ENCODE measurements around the gene NYNRIN.

NYNRIN gene

GRCh38 chr14:24458736-24459135, 59.9 kb downstream of the NYNRIN start:
- no peaks in the 10 kb centered on the region for H3K27me3 ChIP-seq (ENCODE audit: control insufficient read depth, insufficient read depth, low read length)
- H3K4me3 ChIP-seq (ENCODE audit: low read depth, low read length): no peak overlapping the region
- H3K4me2 ChIP-seq (ENCODE audit: low read length): no peak overlapping the region
- no peak overlapping the region for H3K9ac ChIP-seq
- no peaks in the 10 kb centered on the region for H3K36me3 ChIP-seq (ENCODE audit: control insufficient read depth, insufficient read depth, low read length)
- no peak overlapping the region for H2AFZ ChIP-seq
- no peaks in the 10 kb centered on the region for H3K79me2 ChIP-seq
- no peaks in the 10 kb centered on the region for H3K9me3 ChIP-seq (ENCODE audit: control insufficient read depth, low read length)
- no peak for TF ChIP-seq CTCF (IDR thresholded peaks at IDR 0.05)
- H3K27ac ChIP-seq: no peak overlapping the region
- H3K4me1 ChIP-seq: no peaks in the 10 kb centered on the region

- Histone ChIP-seq H3K4me3 (ENCODE audit: low read depth, low read length) (no peak overlapping the region), H3K27ac (no peak overlapping the region), H2AFZ (no peak overlapping the region), H3K27me3 (ENCODE audit: control insufficient read depth, insufficient read depth, low read length) (no peaks in the 10 kb centered on the region), H3K36me3 (ENCODE audit: control insufficient read depth, insufficient read depth, low read length) (no peaks in the 10 kb centered on the region), H3K79me2 (no peaks in the 10 kb centered on the region), H3K4me2 (ENCODE audit: low read length) (no peak overlapping the region), H3K9me3 (ENCODE audit: control insufficient read depth, low read length) (no peaks in the 10 kb centered on the region), H3K9ac (no peak overlapping the region), H3K4me1 (no peaks in the 10 kb centered on the region)
- TF ChIP-seq CTCF (IDR thresholded peaks at IDR 0.05): no peak
Measured at GRCh38 chr14:24459331-24459730, 60.5 kb downstream of the NYNRIN start.

DNA sequence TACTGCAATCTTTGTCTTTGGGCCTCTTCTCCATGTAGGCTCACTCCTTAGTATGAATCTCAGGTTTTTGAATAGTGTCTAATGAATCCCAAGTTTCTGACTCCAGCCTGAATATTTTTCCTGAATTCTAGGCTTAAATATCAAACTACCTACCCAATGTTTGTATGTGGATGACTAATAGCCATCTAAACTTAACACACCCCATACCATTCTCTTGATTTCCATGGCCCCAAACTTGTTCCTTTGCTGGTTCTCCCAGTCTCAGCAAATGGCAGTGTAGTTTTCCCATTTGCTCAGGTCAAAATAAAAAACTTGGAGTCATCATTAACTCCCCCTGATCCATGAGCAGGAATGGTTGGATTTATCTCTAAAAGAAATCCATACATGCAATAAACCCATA, 62.5 kb downstream of the NYNRIN start:
- H3K4me3 ChIP-seq (ENCODE audit: low read depth, low read length): no peak overlapping the region
- H3K4me2 ChIP-seq (ENCODE audit: low read length): no peak overlapping the region
- H3K9ac ChIP-seq: no peak overlapping the region
- H3K79me2 ChIP-seq: no peaks in the 10 kb centered on the region
- no peaks in the 10 kb centered on the region for H3K27me3 ChIP-seq (ENCODE audit: control insufficient read depth, insufficient read depth, low read length)
- H3K36me3 ChIP-seq (ENCODE audit: control insufficient read depth, insufficient read depth, low read length): no peaks in the 10 kb centered on the region
- TF ChIP-seq CTCF (IDR thresholded peaks at IDR 0.05): no peak
- no peak overlapping the region for H2AFZ ChIP-seq
- no peaks in the 10 kb centered on the region for H3K4me1 ChIP-seq
- H3K27ac ChIP-seq: no peak overlapping the region
- no peaks in the 10 kb centered on the region for H3K9me3 ChIP-seq (ENCODE audit: control insufficient read depth, low read length)

GRCh38 chr14:24463017-24463883, 64.4 kb downstream of the NYNRIN start:
- H3K79me2 ChIP-seq: no peaks in the 10 kb centered on the region
- no peaks in the 10 kb centered on the region for H3K27me3 ChIP-seq (ENCODE audit: control insufficient read depth, insufficient read depth, low read length)
- H3K27ac ChIP-seq: no peak overlapping the region
- H3K36me3 ChIP-seq (ENCODE audit: control insufficient read depth, insufficient read depth, low read length): no peaks in the 10 kb centered on the region
- H3K4me1 ChIP-seq: no peaks in the 10 kb centered on the region
- no peak overlapping the region for H2AFZ ChIP-seq
- H3K9me3 ChIP-seq (ENCODE audit: control insufficient read depth, low read length): no peaks in the 10 kb centered on the region
- H3K4me2 ChIP-seq (ENCODE audit: low read length): no peak overlapping the region
- TF ChIP-seq CTCF (IDR thresholded peaks at IDR 0.05): no peak
- no peak overlapping the region for H3K4me3 ChIP-seq (ENCODE audit: low read depth, low read length)
- H3K9ac ChIP-seq: no peak overlapping the region

Measured in parathyroid adenoma (tissue), 2 donors.